ENCODE measurements around the gene EOLA1.

DNA sequence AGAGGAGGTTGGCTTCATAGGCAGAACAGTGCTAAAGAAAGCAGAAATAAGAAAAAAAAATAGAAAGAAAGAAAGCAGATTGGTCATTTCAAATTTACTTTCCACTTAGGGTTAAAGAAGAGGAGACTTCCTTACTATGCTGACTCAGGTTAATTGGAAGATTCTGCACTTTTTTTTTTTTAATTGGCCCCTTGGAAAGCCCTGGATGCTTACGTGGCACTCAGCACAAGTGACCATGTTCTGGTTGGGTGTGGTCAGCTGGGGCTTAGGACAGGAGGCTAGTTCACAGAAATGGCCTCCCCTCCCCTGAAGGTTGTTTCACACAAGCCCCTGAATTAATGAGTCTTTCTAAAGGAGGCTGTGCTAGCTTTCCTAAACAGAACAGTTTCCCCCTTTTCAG lies 31.9 kb downstream of the EOLA1 start:
- no peak for TF ChIP-seq CTCF (IDR thresholded peaks at IDR 0.05)
- no peak for TF ChIP-seq POLR2AphosphoS5 (IDR thresholded peaks at IDR 0.05)
- TF ChIP-seq EP300 (IDR thresholded peaks at IDR 0.05; ENCODE audit: low read depth) = no peak

All from transverse colon (tissue), 4 donors.